SK-N-MC (cell line): ENCODE measurements around the gene PITPNC1.

Source experiments
- EZH2 ChIP-seq: fragments of 200-600 bp; sonication (generic); IDR thresholded peaks from one replicate; pipeline ENCODE4 v1.6.1; 2017; ENCODE audit warnings: antibody characterized with exemption
- FOXP2 ChIP-seq: optimal IDR thresholded peaks from 2 replicates; pipeline ENCODE3; 2011; ENCODE audit warnings: mild to moderate bottlenecking, moderate library complexity; ENCODE audit not compliant: insufficient read depth; ENCODE audit errors: extremely low read length, control extremely low read depth
- POLR2AphosphoS5 ChIP-seq: IDR thresholded peaks from 2 replicates; pipeline ENCODE4 v1.6.1; 2012; ENCODE audit warnings: mild to moderate bottlenecking, low read depth, low read length, borderline replicate concordance

DNA sequence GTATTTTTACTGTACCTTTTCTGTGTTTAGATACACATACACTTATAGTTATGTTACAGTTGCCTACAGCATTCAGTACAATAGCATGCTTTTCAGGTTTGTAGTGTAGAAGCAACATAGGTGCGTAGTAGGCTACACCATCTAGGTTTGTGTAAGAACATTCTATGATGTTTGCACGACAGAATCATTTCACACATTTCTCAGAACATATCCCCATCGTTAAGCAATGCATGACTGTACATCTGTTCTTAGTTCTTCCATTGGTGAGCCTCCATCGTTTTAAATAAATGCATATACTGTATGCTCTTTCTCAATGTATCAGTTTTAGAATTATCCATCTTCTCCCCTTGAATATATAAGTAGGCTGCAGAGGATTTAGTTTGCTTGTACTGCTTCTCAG, 122.6 kb downstream of the PITPNC1 start:
- no peak for TF ChIP-seq EZH2
- no peak for TF ChIP-seq POLR2AphosphoS5
- TF ChIP-seq FOXP2: no peak
